Measurements from ENCODE around the gene VTI1A. TPM values are rescaled to one million over a fixed set of nuclear protein-coding genes. Genes with fewer than 3 reads are reported as not detected.

Gene VTI1A
- total RNA-seq, 1 experiment from 2014 or later, result 33.4 TPM

- Histone ChIP-seq H3K27me3 (replicated peaks) (no peaks in the 10 kb centered on the region), H3K4me3 (no peak overlapping the region), H3K36me3 (no peaks in the 10 kb centered on the region), H3K27ac (peak overlapping the region; percentile 37), H3K4me1 (replicated peaks) (peaks cover 27% of the 10 kb centered on the region), H3K9me3 (replicated peaks) (no peaks in the 10 kb centered on the region)
- peak; percentile 40 to 55 for DNase-seq (ENCODE audit: low read depth in 1 of 2, low spot score in 2 of 2)
Observed at GRCh38 chr10:112663234-112664125, 216.5 kb downstream of the VTI1A start.

DNA sequence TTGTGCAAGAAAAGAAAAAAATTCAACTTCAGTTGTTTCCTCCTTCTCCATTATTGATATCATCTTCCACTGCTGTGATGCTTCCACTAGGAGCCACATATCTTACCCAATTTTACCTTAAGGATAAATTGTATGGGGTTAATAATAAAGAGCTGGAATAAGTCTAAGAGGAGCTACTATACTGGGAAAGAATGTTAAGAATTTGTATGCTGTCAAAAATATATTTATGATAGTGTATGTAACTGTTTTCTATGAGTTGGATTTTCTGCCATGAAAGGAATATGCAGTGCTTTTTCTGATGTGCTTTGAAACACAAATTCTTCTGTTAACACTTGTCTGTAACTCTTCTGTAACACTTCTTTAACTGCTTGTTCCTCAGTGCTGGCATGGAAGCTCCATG lies 219.1 kb downstream of the VTI1A start:
- Histone ChIP-seq H3K4me3 (no peak overlapping the region), H3K27ac (no peak overlapping the region), H3K27me3 (replicated peaks) (no peaks in the 10 kb centered on the region), H3K4me1 (replicated peaks) (peaks cover 14% of the 10 kb centered on the region), H3K36me3 (peaks cover 2% of the 10 kb centered on the region; the same call in 1 of the 2 replicates), H3K9me3 (replicated peaks) (no peaks in the 10 kb centered on the region)
- no peak for DNase-seq (ENCODE audit: low read depth in 1 of 2, low spot score in 2 of 2)

GRCh38 chr10:112669989-112670388 lies 223.0 kb downstream of the VTI1A start:
- Histone ChIP-seq H3K9me3 (replicated peaks) (no peaks in the 10 kb centered on the region), H3K4me1 (replicated peaks) (peaks cover 15% of the 10 kb centered on the region), H3K27me3 (replicated peaks) (no peaks in the 10 kb centered on the region), H3K27ac (no peak overlapping the region), H3K4me3 (no peak overlapping the region), H3K36me3 (peaks cover 2% of the 10 kb centered on the region; the same call in 1 of the 2 replicates)
- no peak for DNase-seq (ENCODE audit: low read depth in 1 of 2, low spot score in 2 of 2)

GRCh38 chr10:112671743-112672142 lies 224.7 kb downstream of the VTI1A start:
- peaks cover 2% of the 10 kb centered on the region; the same call in 1 of the 2 replicates for H3K36me3 ChIP-seq
- DNase-seq (ENCODE audit: low read depth in 1 of 2, low spot score in 2 of 2), result no peak
- no peak overlapping the region for H3K27ac ChIP-seq
- H3K4me1 ChIP-seq (replicated peaks), result peaks cover 15% of the 10 kb centered on the region
- no peaks in the 10 kb centered on the region for H3K9me3 ChIP-seq (replicated peaks)
- no peak overlapping the region for H3K4me3 ChIP-seq
- H3K27me3 ChIP-seq (replicated peaks), result no peaks in the 10 kb centered on the region

DNA sequence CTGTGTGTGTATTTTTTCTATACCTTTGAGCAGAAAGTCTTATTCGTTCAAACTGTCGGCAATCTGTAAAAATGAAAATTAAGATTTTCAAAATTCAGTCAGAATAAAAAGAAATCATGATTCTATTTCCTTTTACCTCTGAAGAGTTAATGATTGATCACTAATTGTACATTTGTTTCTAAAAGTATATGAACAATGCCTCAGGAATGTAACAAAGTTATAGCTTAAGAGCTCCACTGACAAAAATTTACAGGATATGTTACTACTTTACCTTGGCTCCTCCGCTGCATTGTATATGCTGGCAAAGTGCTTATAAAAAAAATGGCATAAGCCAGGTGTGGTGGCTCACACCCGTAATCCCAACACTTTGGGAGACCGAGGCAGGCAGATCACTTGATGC lies 225.7 kb downstream of the VTI1A start:
- no peak for DNase-seq (ENCODE audit: low read depth in 1 of 2, low spot score in 2 of 2)
- H3K4me1 ChIP-seq (replicated peaks), result peaks cover 19% of the 10 kb centered on the region
- no peak overlapping the region for H3K4me3 ChIP-seq
- no peaks in the 10 kb centered on the region for H3K27me3 ChIP-seq (replicated peaks)
- peaks cover 2% of the 10 kb centered on the region; the same call in 1 of the 2 replicates for H3K36me3 ChIP-seq
- no peaks in the 10 kb centered on the region for H3K9me3 ChIP-seq (replicated peaks)
- no peak overlapping the region for H3K27ac ChIP-seq

DNA sequence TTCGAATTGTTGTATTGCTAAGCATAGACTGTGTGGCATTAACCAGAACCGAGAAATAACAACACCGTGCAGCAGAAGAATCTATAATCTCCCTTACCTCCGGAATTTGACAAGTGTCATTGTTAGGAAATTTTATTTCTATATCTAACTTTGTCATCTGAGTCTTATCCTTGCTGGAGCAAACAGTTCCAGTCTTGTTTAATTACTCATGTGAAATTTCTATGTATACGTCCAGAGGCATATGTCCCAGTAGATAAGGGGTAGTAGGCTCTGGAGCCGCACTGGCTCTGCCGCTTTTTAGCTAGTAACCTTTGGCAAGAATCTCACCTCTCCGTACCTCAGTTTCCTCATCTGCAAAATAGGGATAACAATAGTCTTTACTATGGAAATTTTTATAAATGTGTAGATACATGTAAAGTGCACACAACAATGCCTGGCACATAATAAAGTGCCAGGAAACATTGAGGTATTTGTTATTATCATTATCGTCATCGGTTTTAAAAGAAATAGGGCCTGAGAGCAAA lies 228.6 kb downstream of the VTI1A start:
- no peaks in the 10 kb centered on the region for H3K27me3 ChIP-seq (replicated peaks)

GRCh38 chr10:112677689-112678088 lies 230.7 kb downstream of the VTI1A start:
- DNase-seq (ENCODE audit: low read depth in 1 of 2, low spot score in 2 of 2), result no peak
- H3K9me3 ChIP-seq (replicated peaks), result no peaks in the 10 kb centered on the region
- no peak overlapping the region; the same call in 1 of the 2 replicates for H3K27ac ChIP-seq
- no peaks in the 10 kb centered on the region for H3K36me3 ChIP-seq
- H3K27me3 ChIP-seq (replicated peaks), result no peaks in the 10 kb centered on the region
- H3K4me3 ChIP-seq, result no peak overlapping the region
- peaks cover 37% of the 10 kb centered on the region for H3K4me1 ChIP-seq (replicated peaks)

More for the DNA sequence above, 228.6 kb downstream of the VTI1A start:
- no peak overlapping the region for H3K27ac ChIP-seq
- DNase-seq (ENCODE audit: low read depth in 1 of 2, low spot score in 2 of 2), result no peak
- H3K4me1 ChIP-seq (replicated peaks), result peaks cover 37% of the 10 kb centered on the region
- H3K4me3 ChIP-seq, result no peak overlapping the region
- H3K9me3 ChIP-seq (replicated peaks), result no peaks in the 10 kb centered on the region
- H3K36me3 ChIP-seq, result no peaks in the 10 kb centered on the region; the same call in 1 of the 2 replicates

DNA sequence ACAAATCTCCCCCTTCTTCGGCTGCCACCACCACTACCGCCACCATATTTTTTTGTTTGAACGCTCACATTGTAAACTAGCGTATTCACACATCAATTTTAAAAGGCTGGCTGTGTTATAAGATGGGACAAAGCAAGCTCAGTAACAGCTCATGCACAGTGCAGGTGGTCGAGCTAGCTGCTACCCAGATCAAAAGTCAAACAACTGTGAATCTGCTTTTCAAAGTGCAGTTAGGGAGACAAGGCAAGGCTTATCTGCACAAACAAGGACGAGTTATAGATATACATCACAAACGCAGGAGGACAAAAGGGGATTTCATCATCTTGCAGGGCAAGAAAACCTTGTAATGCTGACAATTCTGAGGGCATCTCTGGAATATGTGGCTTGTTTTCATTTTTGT lies 231.6 kb downstream of the VTI1A start:
- H3K4me1 ChIP-seq (replicated peaks), result peaks cover 33% of the 10 kb centered on the region
- H3K9me3 ChIP-seq (replicated peaks), result no peaks in the 10 kb centered on the region
- H3K27me3 ChIP-seq (replicated peaks), result no peaks in the 10 kb centered on the region
- no peak overlapping the region for H3K4me3 ChIP-seq
- DNase-seq (ENCODE audit: low read depth in 1 of 2, low spot score in 2 of 2), result no peak
- peak overlapping the region; percentile 36 for H3K27ac ChIP-seq
- H3K36me3 ChIP-seq, result no peaks in the 10 kb centered on the region

- peak in 1 of 2 experiments; percentile 70 for DNase-seq (ENCODE audit: low read depth in 1 of 2, low spot score in 2 of 2)
- Histone ChIP-seq H3K27ac (peak overlapping the region; percentile 36; the same call in 1 of the 2 replicates), H3K36me3 (no peaks in the 10 kb centered on the region), H3K9me3 (replicated peaks) (no peaks in the 10 kb centered on the region), H3K27me3 (replicated peaks) (no peaks in the 10 kb centered on the region), H3K4me3 (no peak overlapping the region), H3K4me1 (replicated peaks) (peaks cover 29% of the 10 kb centered on the region)
Observed at GRCh38 chr10:112678987-112679386, 232.0 kb downstream of the VTI1A start.

DNA sequence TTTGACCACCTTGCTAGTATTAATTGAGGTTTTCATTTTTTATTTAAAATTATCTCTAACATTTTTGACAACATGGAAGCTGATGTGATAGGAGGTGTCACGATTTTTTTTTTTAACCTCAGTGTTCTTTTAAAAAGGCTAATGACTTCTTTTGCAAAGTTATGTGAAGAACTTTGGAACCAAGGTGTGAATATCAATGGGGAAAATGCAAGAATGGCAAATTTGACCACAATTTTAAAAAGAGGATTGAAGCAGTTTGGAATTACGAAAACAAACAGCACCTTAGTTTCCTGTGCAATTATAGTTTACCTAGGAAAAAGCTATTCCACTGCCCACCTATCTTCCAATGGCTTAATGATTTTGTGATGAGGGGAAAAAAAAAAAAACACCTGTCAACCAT lies 232.4 kb downstream of the VTI1A start:
- no peaks in the 10 kb centered on the region for H3K27me3 ChIP-seq (replicated peaks)
- no peak for DNase-seq (ENCODE audit: low read depth in 1 of 2, low spot score in 2 of 2)
- no peaks in the 10 kb centered on the region for H3K9me3 ChIP-seq (replicated peaks)
- no peaks in the 10 kb centered on the region for H3K36me3 ChIP-seq
- H3K27ac ChIP-seq, result no peak overlapping the region
- peaks cover 24% of the 10 kb centered on the region for H3K4me1 ChIP-seq (replicated peaks)
- no peak overlapping the region for H3K4me3 ChIP-seq

GRCh38 chr10:112680586-112680985 lies 233.6 kb downstream of the VTI1A start:
- Histone ChIP-seq H3K4me3 (no peak overlapping the region), H3K4me1 (replicated peaks) (peaks cover 22% of the 10 kb centered on the region), H3K27ac (no peak overlapping the region), H3K27me3 (replicated peaks) (no peaks in the 10 kb centered on the region), H3K36me3 (no peaks in the 10 kb centered on the region), H3K9me3 (replicated peaks) (no peaks in the 10 kb centered on the region)
- DNase-seq (ENCODE audit: low read depth in 1 of 2, low spot score in 2 of 2), result no peak

DNA sequence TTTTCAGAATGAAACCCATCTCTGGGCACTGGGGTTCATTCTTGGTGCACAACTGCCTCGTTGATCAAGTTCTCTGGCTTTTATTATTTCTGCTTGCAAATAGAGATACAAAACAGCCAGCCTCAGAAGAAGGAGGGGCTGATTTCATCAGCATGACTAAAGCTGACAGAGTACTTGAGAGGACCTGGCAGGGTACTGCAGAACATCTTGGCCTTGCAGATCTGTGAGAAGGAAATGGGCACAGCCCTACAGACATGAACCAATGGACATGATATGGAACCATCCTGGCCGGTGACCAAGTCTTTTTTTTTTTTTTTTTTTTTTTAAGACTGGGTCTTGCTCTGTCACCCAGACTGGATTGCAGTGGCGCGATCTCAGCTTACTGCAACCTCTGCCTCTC lies 240.6 kb downstream of the VTI1A start:
- Histone ChIP-seq H3K4me3 (no peak overlapping the region), H3K27ac (no peak overlapping the region), H3K9me3 (replicated peaks) (no peaks in the 10 kb centered on the region), H3K27me3 (replicated peaks) (no peaks in the 10 kb centered on the region), H3K4me1 (replicated peaks) (no peaks in the 10 kb centered on the region), H3K36me3 (0 out of 2 replicates have a peak, but pooled peaks cover 3% of the 10 kb centered on the region)
- no peak for DNase-seq (ENCODE audit: low read depth in 1 of 2, low spot score in 2 of 2)

DNA sequence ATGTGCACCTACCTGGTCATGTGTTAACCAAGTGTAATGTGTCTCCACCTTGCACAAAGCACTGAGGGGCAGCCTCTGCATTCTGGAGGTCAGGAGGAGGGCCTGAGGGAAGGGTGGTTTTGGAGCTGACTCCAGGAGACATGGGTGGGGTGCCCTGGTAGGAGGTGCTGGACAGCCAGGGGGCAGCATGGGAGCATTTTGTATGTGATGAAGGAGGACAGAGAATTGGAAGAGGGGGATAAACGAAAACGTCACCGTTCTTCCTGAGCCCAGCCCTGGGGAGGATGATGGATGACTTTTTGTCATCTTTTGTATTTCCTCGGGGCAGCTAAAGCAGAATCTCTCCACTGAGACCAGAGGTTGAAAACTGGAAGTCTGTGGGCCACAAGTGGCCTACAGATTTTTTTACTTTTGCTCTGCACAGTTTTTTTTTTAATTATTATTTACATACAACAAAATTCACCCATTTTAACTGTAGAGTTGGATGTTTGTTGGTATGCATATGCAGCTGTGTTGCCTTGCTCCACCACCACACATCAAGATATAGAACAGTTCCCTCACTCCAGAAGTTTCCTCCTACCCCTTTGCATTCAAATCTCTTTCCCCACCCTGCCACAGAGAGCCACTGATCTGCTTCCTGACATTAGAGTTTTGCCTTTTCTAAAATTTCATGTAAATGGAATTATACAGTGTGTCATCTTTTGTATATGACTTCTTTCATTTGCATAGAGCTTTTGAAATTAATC lies 242.5 kb downstream of the VTI1A start:
- H3K36me3 ChIP-seq, result 0 out of 2 replicates have a peak, but pooled peaks cover 3% of the 10 kb centered on the region
- no peaks in the 10 kb centered on the region for H3K9me3 ChIP-seq (replicated peaks)
- H3K4me1 ChIP-seq (replicated peaks), result no peaks in the 10 kb centered on the region
- DNase-seq (ENCODE audit: low read depth in 1 of 2, low spot score in 2 of 2), result peak; percentile 32 to 52
- no peaks in the 10 kb centered on the region for H3K27me3 ChIP-seq (replicated peaks)
- no peak overlapping the region for H3K27ac ChIP-seq
- H3K4me3 ChIP-seq, result no peak overlapping the region
